HepG2 (cell line): ENCODE data around the gene FGD3. TPM values are rescaled to one million over a fixed set of nuclear protein-coding genes. Genes with fewer than 3 reads are reported as not detected.

ENCODE experiments used
- CHD4 ChIP-seq: fragments of 200-600 bp; sonication (generic); IDR thresholded peaks from 2 replicates; pipeline ENCODE4 v1.7.0; 2017; ENCODE audit warnings: mild to moderate bottlenecking, low read length, borderline replicate concordance
- GATAD1 ChIP-seq: IDR thresholded peaks from 2 replicates; pipeline ENCODE4 v1.6.1; 2016; ENCODE audit warnings: missing genetic modification reagents, missing compliant biosample characterization
- HDAC1 ChIP-seq: sonication (generic); formaldehyde crosslinking; IDR thresholded peaks from 2 replicates; pipeline ENCODE4 v1.5.1; 2020; ENCODE audit warnings: mild to moderate bottlenecking, missing genetic modification reagents
- NFKB2 ChIP-seq: sonication (generic); formaldehyde crosslinking; IDR thresholded peaks from 2 replicates; pipeline ENCODE4 v1.4.0; 2020; ENCODE audit warnings: missing genetic modification reagents, borderline replicate concordance
- PAX8 ChIP-seq: sonication (generic); formaldehyde crosslinking; IDR thresholded peaks from 2 replicates; pipeline ENCODE4 v1.8.0; 2022; ENCODE audit warnings: mild to moderate bottlenecking, missing genetic modification reagents, borderline replicate concordance
- REXO4 ChIP-seq: sonication (generic); formaldehyde crosslinking; IDR thresholded peaks from 2 replicates; pipeline ENCODE4 v1.8.0; 2022; ENCODE audit warnings: missing genetic modification reagents, mild to moderate bottlenecking, borderline replicate concordance
- SMC3 ChIP-seq: IDR thresholded peaks from 2 replicates; pipeline ENCODE4 v1.6.1; 2011; ENCODE audit warnings: low read length, improper control_type of control experiment
- TFAP4 ChIP-seq: sonication (generic); IDR thresholded peaks from 2 replicates; pipeline ENCODE4 v1.6.1; 2016; ENCODE audit warnings: low read depth, borderline replicate concordance
- TMF1 ChIP-seq: sonication (generic); formaldehyde crosslinking; IDR thresholded peaks from 2 replicates; pipeline ENCODE4 v1.8.1; 2022; ENCODE audit warnings: low read depth, missing genetic modification reagents
- TRIM22 ChIP-seq: fragments of 450-650 bp; IDR thresholded peaks from 2 replicates; pipeline ENCODE4 v1.6.1; 2017
- ZFP82 ChIP-seq: sonication (generic); formaldehyde crosslinking; IDR thresholded peaks from 2 replicates; pipeline ENCODE4 v1.5.1; 2020; ENCODE audit warnings: mild to moderate bottlenecking, missing genetic modification reagents, borderline replicate concordance
- ZMYM3 ChIP-seq: sonication (generic); formaldehyde crosslinking; IDR thresholded peaks from 2 replicates; pipeline ENCODE4 v1.5.1; 2020; ENCODE audit warnings: mild to moderate bottlenecking, missing genetic modification reagents
- ZNF264 ChIP-seq: sonication (generic); formaldehyde crosslinking; IDR thresholded peaks from 2 replicates; pipeline ENCODE4 v1.4.0; 2020; ENCODE audit warnings: missing genetic modification reagents
- ZNF362 ChIP-seq: sonication (generic); formaldehyde crosslinking; IDR thresholded peaks from 2 replicates; pipeline ENCODE4 v1.4.0; 2020; ENCODE audit warnings: missing genetic modification reagents, mild to moderate bottlenecking, borderline replicate concordance
- ZNF557 ChIP-seq: sonication (generic); formaldehyde crosslinking; IDR thresholded peaks from 2 replicates; pipeline ENCODE4 v1.4.0; 2020; ENCODE audit warnings: missing genetic modification reagents
- ZNF598 ChIP-seq: sonication (generic); formaldehyde crosslinking; IDR thresholded peaks from 2 replicates; pipeline ENCODE4 v1.5.1; 2020; ENCODE audit warnings: mild to moderate bottlenecking, missing genetic modification reagents, borderline replicate concordance
- ZNF615 ChIP-seq: sonication (generic); formaldehyde crosslinking; IDR thresholded peaks from 2 replicates; pipeline ENCODE4 v1.5.0; 2020; ENCODE audit warnings: mild to moderate bottlenecking, missing genetic modification reagents, borderline replicate concordance
- ZNF768 ChIP-seq: sonication (generic); formaldehyde crosslinking; IDR thresholded peaks from 2 replicates; pipeline ENCODE4 v1.4.0; 2020; ENCODE audit warnings: missing genetic modification reagents
- ZNF883 ChIP-seq: sonication (generic); formaldehyde crosslinking; IDR thresholded peaks from 2 replicates; pipeline ENCODE4 v1.5.1; 2020; ENCODE audit warnings: mild to moderate bottlenecking, missing genetic modification reagents; ENCODE audit errors: not compliant biosample characterization
- polyA plus RNA-seq, 8 experiments: library from polyadenylated mRNA; depleted of rRNA in 3 of 8; stranded (reverse) in 7 of 8; unstranded in 1 of 8; fragments of >200 nt; fragmentation: Illumina TruSeq in 4 of 8; extraction: Trizol in 4 of 8; gene quantifications; 2 replicates each; pipeline versions ENCODE4 v1.2.1 to v1.2.3, GENCODE V29; 2011 to 2016; ENCODE audit warnings: low read depth in 4 of 8, missing spikeins in 1 of 8, mixed read lengths in 1 of 8; ENCODE audit not compliant: insufficient read depth in 1 of 8
- total RNA-seq, 5 experiments: library from RNA; depleted of rRNA; stranded (reverse); fragments of >200 nt; fragmentation: Illumina TruSeq; extraction: Trizol; gene quantifications; 2 replicates each; pipeline ENCODE4 v1.2.3, GENCODE V29; 2016; ENCODE audit warnings: low read depth in 1 of 5
- TF ChIP-seq, protein P1 (sequence below): sonication (generic); formaldehyde crosslinking; IDR thresholded peaks from 2 replicates; pipeline ENCODE4 v1.8.0; 2022; ENCODE audit warnings: mild to moderate bottlenecking, missing genetic modification reagents, moderate library complexity
- TF ChIP-seq, protein P2 (sequence below): sonication (generic); formaldehyde crosslinking; IDR thresholded peaks from 2 replicates; pipeline ENCODE4 v1.4.0; 2020; ENCODE audit warnings: missing genetic modification reagents
- TF ChIP-seq, protein P3 (sequence below): sonication (generic); formaldehyde crosslinking; IDR thresholded peaks from 2 replicates; pipeline ENCODE4 v1.8.1; 2023; ENCODE audit warnings: mild to moderate bottlenecking, missing genetic modification reagents

The FGD3 gene
- total and polyA plus RNA-seq, 2 of the 13 experiments (the other 11 are each of a cell fraction or from before 2014, with no cell fraction given) = 0.53 to 1.1 TPM

DNA sequence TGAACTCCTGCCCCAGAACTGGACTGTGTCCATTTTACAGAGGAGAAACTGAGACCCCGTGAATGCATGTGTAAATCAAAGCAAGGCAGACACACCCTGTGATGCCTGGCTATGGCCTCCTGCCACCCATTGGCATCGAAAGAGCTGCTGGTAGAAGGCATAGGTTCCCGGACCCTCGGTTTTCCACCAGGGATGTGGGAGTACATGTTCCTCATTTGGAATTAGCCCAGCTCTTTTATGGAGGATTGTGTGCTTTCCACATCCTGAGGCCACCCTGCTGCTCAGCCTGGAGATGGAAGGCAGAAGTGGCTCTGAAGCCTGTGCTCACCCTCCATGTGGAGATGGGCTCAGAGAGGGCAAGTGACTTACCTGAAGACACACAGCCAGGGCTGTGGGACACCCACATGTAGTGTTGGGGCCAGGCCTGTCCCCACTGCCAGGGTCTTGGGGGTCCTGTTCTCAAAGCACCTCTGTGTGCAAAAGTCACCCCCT is 114.0 kb downstream of the FGD3 start (continued):
- no peak for TF ChIP-seq NFKB2 (CRISPR knock-in tag)
- TF ChIP-seq HDAC1 = 0 out of 2 replicates have a peak, but pooled peaks have one; percentile 24
- TF ChIP-seq CHD4 = peak; percentile 91; the same call in 1 of the 2 replicates
- TF ChIP-seq GATAD1 (CRISPR knock-in tag) = no peak
- TF ChIP-seq ZNF883 (CRISPR knock-in tag) = no peak
- no peak for TF ChIP-seq PAX8 (CRISPR knock-in tag)
- TF ChIP-seq ZFP82 = no peak
- TF ChIP-seq TMF1 (CRISPR knock-in tag) = no peak
- TF ChIP-seq, protein P1, sequence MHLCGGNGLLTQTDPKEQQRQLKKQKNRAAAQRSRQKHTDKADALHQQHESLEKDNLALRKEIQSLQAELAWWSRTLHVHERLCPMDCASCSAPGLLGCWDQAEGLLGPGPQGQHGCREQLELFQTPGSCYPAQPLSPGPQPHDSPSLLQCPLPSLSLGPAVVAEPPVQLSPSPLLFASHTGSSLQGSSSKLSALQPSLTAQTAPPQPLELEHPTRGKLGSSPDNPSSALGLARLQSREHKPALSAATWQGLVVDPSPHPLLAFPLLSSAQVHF (CRISPR knock-in tag) = no peak
- no peak for TF ChIP-seq SMC3
- TF ChIP-seq, protein P2, sequence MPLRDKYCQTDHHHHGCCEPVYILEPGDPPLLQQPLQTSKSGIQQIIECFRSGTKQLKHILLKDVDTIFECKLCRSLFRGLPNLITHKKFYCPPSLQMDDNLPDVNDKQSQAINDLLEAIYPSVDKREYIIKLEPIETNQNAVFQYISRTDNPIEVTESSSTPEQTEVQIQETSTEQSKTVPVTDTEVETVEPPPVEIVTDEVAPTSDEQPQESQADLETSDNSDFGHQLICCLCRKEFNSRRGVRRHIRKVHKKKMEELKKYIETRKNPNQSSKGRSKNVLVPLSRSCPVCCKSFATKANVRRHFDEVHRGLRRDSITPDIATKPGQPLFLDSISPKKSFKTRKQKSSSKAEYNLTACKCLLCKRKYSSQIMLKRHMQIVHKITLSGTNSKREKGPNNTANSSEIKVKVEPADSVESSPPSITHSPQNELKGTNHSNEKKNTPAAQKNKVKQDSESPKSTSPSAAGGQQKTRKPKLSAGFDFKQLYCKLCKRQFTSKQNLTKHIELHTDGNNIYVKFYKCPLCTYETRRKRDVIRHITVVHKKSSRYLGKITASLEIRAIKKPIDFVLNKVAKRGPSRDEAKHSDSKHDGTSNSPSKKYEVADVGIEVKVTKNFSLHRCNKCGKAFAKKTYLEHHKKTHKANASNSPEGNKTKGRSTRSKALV = no peak
- no peak for TF ChIP-seq ZNF598
- TF ChIP-seq ZMYM3 (CRISPR knock-in tag) = peak; percentile 89
- TF ChIP-seq TFAP4 = no peak
- TF ChIP-seq ZNF615 (CRISPR knock-in tag) = no peak
- no peak for TF ChIP-seq ZNF362 (CRISPR knock-in tag)
- TF ChIP-seq ZNF557 = no peak
- no peak for TF ChIP-seq ZNF264 (CRISPR knock-in tag)
- TF ChIP-seq ZNF768 (CRISPR knock-in tag) = peak; percentile 100
- TF ChIP-seq, protein P3, sequence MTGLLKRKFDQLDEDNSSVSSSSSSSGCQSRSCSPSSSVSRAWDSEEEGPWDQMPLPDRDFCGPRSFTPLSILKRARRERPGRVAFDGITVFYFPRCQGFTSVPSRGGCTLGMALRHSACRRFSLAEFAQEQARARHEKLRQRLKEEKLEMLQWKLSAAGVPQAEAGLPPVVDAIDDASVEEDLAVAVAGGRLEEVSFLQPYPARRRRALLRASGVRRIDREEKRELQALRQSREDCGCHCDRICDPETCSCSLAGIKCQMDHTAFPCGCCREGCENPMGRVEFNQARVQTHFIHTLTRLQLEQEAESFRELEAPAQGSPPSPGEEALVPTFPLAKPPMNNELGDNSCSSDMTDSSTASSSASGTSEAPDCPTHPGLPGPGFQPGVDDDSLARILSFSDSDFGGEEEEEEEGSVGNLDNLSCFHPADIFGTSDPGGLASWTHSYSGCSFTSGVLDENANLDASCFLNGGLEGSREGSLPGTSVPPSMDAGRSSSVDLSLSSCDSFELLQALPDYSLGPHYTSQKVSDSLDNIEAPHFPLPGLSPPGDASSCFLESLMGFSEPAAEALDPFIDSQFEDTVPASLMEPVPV (CRISPR knock-in tag) = no peak
- TF ChIP-seq TRIM22 = no peak
- no peak for TF ChIP-seq REXO4 (CRISPR knock-in tag)
